Measurements from ENCODE around the gene YWHAE. TPM values are rescaled to one million over a fixed set of nuclear protein-coding genes. Genes with fewer than 3 reads are reported as not detected.

Gene YWHAE
- total and polyA plus RNA-seq, 9 of the 15 experiments (the other 6 are each of a cell fraction or from before 2014, with no cell fraction given), result 184 to 727 (median 448) TPM

GRCh38 chr17:1438593-1439083, 38.6 kb upstream of the YWHAE start (continued):
- TF ChIP-seq ID3 (CRISPR knock-in tag; IDR thresholded peaks at IDR 0.05), result no peak
- TF ChIP-seq ID3 (tag; IDR thresholded peaks at IDR 0.05), result no peak
- TF ChIP-seq ZNF165 (CRISPR knock-in tag; IDR thresholded peaks at IDR 0.05; ENCODE audit: borderline replicate concordance), result no peak
- TF ChIP-seq OTX1 (CRISPR knock-in tag; IDR thresholded peaks at IDR 0.05), result no peak
- TF ChIP-seq RBM25 (IDR thresholded peaks at IDR 0.05; ENCODE audit: low read depth, low read length, severe bottlenecking), result peak; percentile 63
- TF ChIP-seq RREB1 (CRISPR knock-in tag; IDR thresholded peaks at IDR 0.05), result no peak
- peak; percentile 72; the same call in 1 of the 2 replicates for TF ChIP-seq TRIM28 (IDR thresholded peaks at IDR 0.05)
- TF ChIP-seq ZNF384 (IDR thresholded peaks at IDR 0.05; ENCODE audit: low read depth, low read length), result peak; percentile 92
- TF ChIP-seq ZC3H11A (IDR thresholded peaks at IDR 0.05; ENCODE audit: low read depth, low read length), result no peak
- no peak for TF ChIP-seq GABPB2 (CRISPR knock-in tag; conservative IDR thresholded peaks at IDR 0.05)
- peak in 1 of 2 experiments; percentile 42; a peak in 1 of 4 replicates for TF ChIP-seq RCOR1 (IDR thresholded peaks at IDR 0.05; ENCODE audit: borderline replicate concordance in 1 of 2, low read depth in 2 of 2, low read length in 2 of 2)
- TF ChIP-seq SP1 (CRISPR knock-in tag; IDR thresholded peaks at IDR 0.05), result no peak
- no peak for TF ChIP-seq GTF3C2 (IDR thresholded peaks at IDR 0.05; ENCODE audit: borderline replicate concordance, extremely low read depth, insufficient read length)
- TF ChIP-seq ATF6 (CRISPR knock-in tag; IDR thresholded peaks at IDR 0.05), result no peak

All from K562 (cell line).